ENCODE results near the gene FAM110C.

FAM110C gene

GRCh38 chr2:42788-43187 lies 3.5 kb downstream of the FAM110C start:
- POLR2A ChIA-PET, result no interaction called here
- no peak overlapping the region for H3K4me3 ChIP-seq (ENCODE audit: low read depth, low read length)
- CTCF ChIA-PET, result no interaction called here
- H3K36me3 ChIP-seq (ENCODE audit: control insufficient read depth in 2 of 2, insufficient read depth in 1 of 2, low read length in 2 of 2), result no peaks in the 10 kb centered on the region
- no peaks in the 10 kb centered on the region for H3K9me3 ChIP-seq (ENCODE audit: control insufficient read depth, insufficient read depth, low read depth, low read length)
- 0 out of 2 replicates have a peak, but pooled peaks cover 2% of the 10 kb centered on the region for H3K4me1 ChIP-seq (ENCODE audit: control insufficient read depth, insufficient read depth, low read length)
- TF ChIP-seq BCL6B (tag by site-specific recombination; IDR thresholded peaks at IDR 0.05) (no peak), ZSCAN23 (tag by site-specific recombination; IDR thresholded peaks at IDR 0.05) (no peak), SALL2 (tag by site-specific recombination; IDR thresholded peaks at IDR 0.05; ENCODE audit: borderline replicate concordance) (no peak), ZNF600 (tag by site-specific recombination; IDR thresholded peaks at IDR 0.05) (no peak), ZNF747 (tag by site-specific recombination; IDR thresholded peaks at IDR 0.05) (no peak), ZBTB20 (tag by site-specific recombination; IDR thresholded peaks at IDR 0.05) (no peak), CTCF (tag by site-specific recombination; IDR thresholded peaks at IDR 0.05) (no peak), ZNF792 (tag by site-specific recombination; IDR thresholded peaks at IDR 0.05) (no peak), OSR2 (tag by site-specific recombination; IDR thresholded peaks at IDR 0.05) (no peak), ZBTB44 (tag by site-specific recombination; IDR thresholded peaks at IDR 0.05) (no peak), ZSCAN16 (tag by site-specific recombination; IDR thresholded peaks at IDR 0.05) (no peak), ZSCAN30 (tag by site-specific recombination; IDR thresholded peaks at IDR 0.05) (no peak), ZNF23 (tag by site-specific recombination; IDR thresholded peaks at IDR 0.05; ENCODE audit: borderline replicate concordance) (no peak), HOXC10 (CRISPR knock-in tag; IDR thresholded peaks at IDR 0.05) (no peak), REPIN1 (tag by site-specific recombination; IDR thresholded peaks at IDR 0.05; ENCODE audit: low read depth) (no peak), ZNF16 (tag by site-specific recombination; IDR thresholded peaks at IDR 0.05; ENCODE audit: low read depth) (no peak), ZNF514 (tag by site-specific recombination; IDR thresholded peaks at IDR 0.05) (no peak), ZBTB21 (tag by site-specific recombination; IDR thresholded peaks at IDR 0.05) (no peak)
- TF ChIP-seq, protein P1, sequence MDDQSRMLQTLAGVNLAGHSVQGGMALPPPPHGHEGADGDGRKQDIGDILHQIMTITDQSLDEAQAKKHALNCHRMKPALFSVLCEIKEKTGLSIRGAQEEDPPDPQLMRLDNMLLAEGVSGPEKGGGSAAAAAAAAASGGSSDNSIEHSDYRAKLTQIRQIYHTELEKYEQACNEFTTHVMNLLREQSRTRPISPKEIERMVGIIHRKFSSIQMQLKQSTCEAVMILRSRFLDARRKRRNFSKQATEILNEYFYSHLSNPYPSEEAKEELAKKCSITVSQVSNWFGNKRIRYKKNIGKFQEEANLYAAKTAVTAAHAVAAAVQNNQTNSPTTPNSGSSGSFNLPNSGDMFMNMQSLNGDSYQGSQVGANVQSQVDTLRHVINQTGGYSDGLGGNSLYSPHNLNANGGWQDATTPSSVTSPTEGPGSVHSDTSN (CRISPR knock-in tag; IDR thresholded peaks at IDR 0.05), result no peak
- no peak overlapping the region for H3K27ac ChIP-seq (ENCODE audit: extremely low read depth, low read depth, low read length)

DNA sequence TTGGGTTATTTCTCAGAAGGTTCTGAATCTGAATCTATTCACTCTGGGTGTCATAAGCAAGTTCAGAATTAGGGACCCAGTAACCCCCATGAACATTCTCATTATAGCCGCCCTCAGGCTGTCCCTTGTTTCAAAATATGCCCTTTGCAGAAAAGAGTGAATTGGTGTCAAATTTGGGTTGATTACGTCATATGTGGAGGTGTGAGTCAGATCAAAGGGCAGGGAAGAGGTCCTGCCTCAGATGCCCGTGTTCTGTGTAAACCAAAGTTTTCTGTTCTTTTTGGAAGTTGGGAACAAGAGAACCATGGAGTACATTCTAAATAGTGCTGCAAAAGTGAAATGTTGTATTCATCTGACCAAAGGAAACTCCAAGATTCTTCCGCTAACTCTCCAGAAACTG lies 5.8 kb downstream of the FAM110C start:
- 0 out of 2 replicates have a peak, but pooled peaks cover 2% of the 10 kb centered on the region for H3K4me1 ChIP-seq (ENCODE audit: control insufficient read depth, insufficient read depth, low read length)
- ChIA-PET POLR2A (no interaction called here), CTCF (no interaction called here)
- no peak overlapping the region for H3K4me3 ChIP-seq (ENCODE audit: low read depth, low read length)
- no peaks in the 10 kb centered on the region for H3K9me3 ChIP-seq (ENCODE audit: control insufficient read depth, insufficient read depth, low read depth, low read length)
- H3K36me3 ChIP-seq (ENCODE audit: control insufficient read depth in 2 of 2, insufficient read depth in 1 of 2, low read length in 2 of 2), result no peaks in the 10 kb centered on the region; a peak in 1 of 3 replicates
- H3K27ac ChIP-seq (ENCODE audit: extremely low read depth, low read depth, low read length), result no peak overlapping the region
- TF ChIP-seq, protein P2, sequence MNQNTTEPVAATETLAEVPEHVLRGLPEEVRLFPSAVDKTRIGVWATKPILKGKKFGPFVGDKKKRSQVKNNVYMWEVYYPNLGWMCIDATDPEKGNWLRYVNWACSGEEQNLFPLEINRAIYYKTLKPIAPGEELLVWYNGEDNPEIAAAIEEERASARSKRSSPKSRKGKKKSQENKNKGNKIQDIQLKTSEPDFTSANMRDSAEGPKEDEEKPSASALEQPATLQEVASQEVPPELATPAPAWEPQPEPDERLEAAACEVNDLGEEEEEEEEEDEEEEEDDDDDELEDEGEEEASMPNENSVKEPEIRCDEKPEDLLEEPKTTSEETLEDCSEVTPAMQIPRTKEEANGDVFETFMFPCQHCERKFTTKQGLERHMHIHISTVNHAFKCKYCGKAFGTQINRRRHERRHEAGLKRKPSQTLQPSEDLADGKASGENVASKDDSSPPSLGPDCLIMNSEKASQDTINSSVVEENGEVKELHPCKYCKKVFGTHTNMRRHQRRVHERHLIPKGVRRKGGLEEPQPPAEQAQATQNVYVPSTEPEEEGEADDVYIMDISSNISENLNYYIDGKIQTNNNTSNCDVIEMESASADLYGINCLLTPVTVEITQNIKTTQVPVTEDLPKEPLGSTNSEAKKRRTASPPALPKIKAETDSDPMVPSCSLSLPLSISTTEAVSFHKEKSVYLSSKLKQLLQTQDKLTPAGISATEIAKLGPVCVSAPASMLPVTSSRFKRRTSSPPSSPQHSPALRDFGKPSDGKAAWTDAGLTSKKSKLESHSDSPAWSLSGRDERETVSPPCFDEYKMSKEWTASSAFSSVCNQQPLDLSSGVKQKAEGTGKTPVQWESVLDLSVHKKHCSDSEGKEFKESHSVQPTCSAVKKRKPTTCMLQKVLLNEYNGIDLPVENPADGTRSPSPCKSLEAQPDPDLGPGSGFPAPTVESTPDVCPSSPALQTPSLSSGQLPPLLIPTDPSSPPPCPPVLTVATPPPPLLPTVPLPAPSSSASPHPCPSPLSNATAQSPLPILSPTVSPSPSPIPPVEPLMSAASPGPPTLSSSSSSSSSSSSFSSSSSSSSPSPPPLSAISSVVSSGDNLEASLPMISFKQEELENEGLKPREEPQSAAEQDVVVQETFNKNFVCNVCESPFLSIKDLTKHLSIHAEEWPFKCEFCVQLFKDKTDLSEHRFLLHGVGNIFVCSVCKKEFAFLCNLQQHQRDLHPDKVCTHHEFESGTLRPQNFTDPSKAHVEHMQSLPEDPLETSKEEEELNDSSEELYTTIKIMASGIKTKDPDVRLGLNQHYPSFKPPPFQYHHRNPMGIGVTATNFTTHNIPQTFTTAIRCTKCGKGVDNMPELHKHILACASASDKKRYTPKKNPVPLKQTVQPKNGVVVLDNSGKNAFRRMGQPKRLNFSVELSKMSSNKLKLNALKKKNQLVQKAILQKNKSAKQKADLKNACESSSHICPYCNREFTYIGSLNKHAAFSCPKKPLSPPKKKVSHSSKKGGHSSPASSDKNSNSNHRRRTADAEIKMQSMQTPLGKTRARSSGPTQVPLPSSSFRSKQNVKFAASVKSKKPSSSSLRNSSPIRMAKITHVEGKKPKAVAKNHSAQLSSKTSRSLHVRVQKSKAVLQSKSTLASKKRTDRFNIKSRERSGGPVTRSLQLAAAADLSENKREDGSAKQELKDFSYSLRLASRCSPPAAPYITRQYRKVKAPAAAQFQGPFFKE (tag by site-specific recombination; IDR thresholded peaks at IDR 0.05; ENCODE audit: borderline replicate concordance), result no peak
- no peak for TF ChIP-seq BCL11A (tag by site-specific recombination; IDR thresholded peaks at IDR 0.05; ENCODE audit: low read depth)
- no peak for TF ChIP-seq ZFP41 (tag by site-specific recombination; IDR thresholded peaks at IDR 0.05; ENCODE audit: borderline replicate concordance)
- TF ChIP-seq ZNF24 (tag by site-specific recombination; IDR thresholded peaks at IDR 0.05), result no peak
- TF ChIP-seq ZNF266 (tag by site-specific recombination; IDR thresholded peaks at IDR 0.05; ENCODE audit: low read depth), result no peak
- no peak for TF ChIP-seq ZNF555 (tag by site-specific recombination; conservative IDR thresholded peaks at IDR 0.05)
- TF ChIP-seq ZNF214 (tag by site-specific recombination; IDR thresholded peaks at IDR 0.05; ENCODE audit: borderline replicate concordance), result no peak
